Liver (tissue), 9 donors: ENCODE results near the gene TRMT2A. TPM values are rescaled to one million over a fixed set of nuclear protein-coding genes. Genes with fewer than 3 reads are reported as not detected.

Experiments
- DNase-seq: peaks from one replicate; pipeline ENCODE4 v3.0.0-alpha.2; 2017; ENCODE audit warnings: low spot score
- H3K27ac ChIP-seq, 2 donors: one replicate each; pipeline ENCODE4 v1.7.0; 2013; ENCODE audit warnings: inconsistent platforms in 2 of 2, low read length in 2 of 2, control low read depth in 1 of 2, low read depth in 1 of 2, mild to moderate bottlenecking in 1 of 2
- H3K27me3 ChIP-seq, 4 donors: one replicate each; pipeline versions ENCODE4 v1.6.1 to v1.7.0; 2013; ENCODE audit warnings: low read length in 3 of 4, inconsistent platforms in 1 of 4, mild to moderate bottlenecking in 1 of 4, moderate library complexity in 1 of 4; ENCODE audit not compliant: control insufficient read depth in 4 of 4, insufficient read depth in 4 of 4
- H3K36me3 ChIP-seq, 4 donors: one replicate each; pipeline versions ENCODE4 v1.6.1 to v1.7.0; 2013; ENCODE audit warnings: low read length in 3 of 4, mild to moderate bottlenecking in 3 of 4, low read depth in 1 of 4, moderate library complexity in 1 of 4; ENCODE audit not compliant: control insufficient read depth in 4 of 4, insufficient read depth in 3 of 4
- H3K4me1 ChIP-seq, 4 donors: one replicate each; pipeline versions ENCODE4 v1.6.1 to v1.7.0; 2013; ENCODE audit warnings: low read length in 3 of 4, mild to moderate bottlenecking in 3 of 4, moderate library complexity in 1 of 4; ENCODE audit not compliant: control insufficient read depth in 4 of 4, insufficient read depth in 4 of 4
- H3K4me3 ChIP-seq, 3 donors: one replicate each; pipeline versions ENCODE4 v1.6.1 to v1.7.0; 2013; ENCODE audit warnings: low read length in 3 of 3, control low read depth in 1 of 3, low read depth in 1 of 3, mild to moderate bottlenecking in 1 of 3
- H3K9ac ChIP-seq, 2 donors: one replicate each; pipeline ENCODE4 v1.7.0; 2013; ENCODE audit warnings: low read length in 2 of 2, mild to moderate bottlenecking in 2 of 2, moderate library complexity in 2 of 2, control low read depth in 1 of 2, low read depth in 1 of 2
- H3K9me3 ChIP-seq, 4 donors: one replicate each; pipeline versions ENCODE4 v1.6.1 to v1.7.0; 2013; ENCODE audit warnings: low read length in 3 of 4; ENCODE audit not compliant: control insufficient read depth in 4 of 4
- ATF3 ChIP-seq: IDR thresholded peaks from 2 replicates; pipeline ENCODE4 v1.6.1; 2016; ENCODE audit warnings: antibody characterized with exemption
- CTCF ChIP-seq: fragments of 150-350 bp; IDR thresholded peaks from 2 replicates; pipeline ENCODE4 v1.5.1; 2017; ENCODE audit warnings: improper control_type of control experiment, low read depth, low read length; ENCODE audit not compliant: missing input control
- EGR1 ChIP-seq, 2 donors: IDR thresholded peaks; 2 replicates each; pipeline ENCODE4 v1.6.1; 2016 to 2018; ENCODE audit warnings: antibody characterized with exemption in 2 of 2, low read depth in 2 of 2
- FOXA1 ChIP-seq: IDR thresholded peaks from 2 replicates; pipeline ENCODE4 v1.6.1; 2016; ENCODE audit warnings: antibody characterized with exemption
- FOXA2 ChIP-seq: IDR thresholded peaks from 2 replicates; pipeline ENCODE4 v1.6.1; 2016; ENCODE audit warnings: antibody characterized with exemption
- GABPA ChIP-seq, 2 donors: IDR thresholded peaks in 1 of 2; conservative IDR thresholded peaks in 1 of 2; 2 replicates each; pipeline ENCODE4 v1.6.1; 2016; ENCODE audit warnings: antibody characterized with exemption in 2 of 2, mild to moderate bottlenecking in 1 of 2, moderate library complexity in 1 of 2
- HNF4A ChIP-seq, 2 donors: conservative IDR thresholded peaks; 2 replicates each; pipeline ENCODE4 v1.6.1; 2016; ENCODE audit warnings: antibody characterized with exemption in 2 of 2, mild to moderate bottlenecking in 2 of 2
- HNF4G ChIP-seq: IDR thresholded peaks from 2 replicates; pipeline ENCODE4 v1.6.1; 2016; ENCODE audit warnings: antibody characterized with exemption
- JUND ChIP-seq, 2 donors: IDR thresholded peaks; 2 replicates each; pipeline ENCODE4 v1.6.1; 2016; ENCODE audit warnings: antibody characterized with exemption in 2 of 2
- MAX ChIP-seq: IDR thresholded peaks from 2 replicates; pipeline ENCODE4 v1.6.1; 2016; ENCODE audit warnings: antibody characterized with exemption
- NR2F2 ChIP-seq: IDR thresholded peaks from 2 replicates; pipeline ENCODE4 v1.6.1; 2016; ENCODE audit warnings: antibody characterized with exemption
- RAD21 ChIP-seq, 2 donors: IDR thresholded peaks; 2 replicates each; pipeline ENCODE4 v1.6.1; 2016; ENCODE audit warnings: antibody characterized with exemption in 2 of 2, mild to moderate bottlenecking in 2 of 2
- REST ChIP-seq: IDR thresholded peaks from 2 replicates; pipeline ENCODE4 v1.6.1; 2016; ENCODE audit warnings: antibody characterized with exemption, mild to moderate bottlenecking
- RXRA ChIP-seq, 2 donors: IDR thresholded peaks; 2 replicates each; pipeline ENCODE4 v1.6.1; 2017 to 2018; ENCODE audit warnings: antibody characterized with exemption in 2 of 2, mild to moderate bottlenecking in 1 of 2
- SP1 ChIP-seq: IDR thresholded peaks from 2 replicates; pipeline ENCODE4 v1.6.1; 2018; ENCODE audit warnings: antibody characterized with exemption, mild to moderate bottlenecking
- TAF1 ChIP-seq: conservative IDR thresholded peaks from 2 replicates; pipeline ENCODE4 v1.6.1; 2016; ENCODE audit warnings: antibody characterized with exemption, mild to moderate bottlenecking
- YY1 ChIP-seq: IDR thresholded peaks from 2 replicates; pipeline ENCODE4 v1.6.1; 2016; ENCODE audit warnings: antibody characterized with exemption, mild to moderate bottlenecking
- ZBTB33 ChIP-seq: IDR thresholded peaks from 2 replicates; pipeline ENCODE4 v1.6.1; 2016; ENCODE audit warnings: antibody characterized with exemption
- WGBS: extraction: QIAGEN DNeasy Blood & Tissue Kit; methylation state at CpG from one replicate; pipeline ENCODE4 v1.1.7; 2013; 5-methylcytosine and 5-hydroxymethylcytosine counted together
- polyA plus RNA-seq, 2 donors: library from polyadenylated mRNA; stranded (reverse) in 1 of 2; unstranded in 1 of 2; fragments of 200-250 nt in 1 of 2; fragments of >200 nt in 1 of 2; fragmentation: Nextera tagmentation in 1 of 2; extraction: Ambion mirVana in 1 of 2; gene quantifications; one replicate each; pipeline versions ENCODE4 v1.2.1 to v1.2.3, GENCODE V29; 2013 to 2015
- total RNA-seq, 2 donors: library from RNA; depleted of rRNA; stranded (reverse); fragments of >200 nt; gene quantifications; one replicate each; pipeline ENCODE4 v1.2.3, GENCODE V29; 2014
- donor health status: healthy.
- donor health status: healthy.
- donor health status: healthy.
- donor health status: healthy.
- donor health status: healthy.

TRMT2A gene
- total and polyA plus RNA-seq, 4 donors = 19.9 to 32.9 (median 25.2) TPM

- H3K27ac ChIP-seq = no peak overlapping the region
- 95% methylated on average over 65 of the region's 65 CpGs for WGBS
- H3K27me3 ChIP-seq = no peaks in the 10 kb centered on the region
- peaks cover 0 to 15% (median 0%) of the 10 kb centered on the region in 4 donors for H3K36me3 ChIP-seq
- H3K4me1 ChIP-seq = no peaks in the 10 kb centered on the region
- H3K9me3 ChIP-seq = no peaks in the 10 kb centered on the region
- no peak overlapping the region for H3K4me3 ChIP-seq
- TF ChIP-seq NR2F2 (no peak), SP1 (no peak), EGR1 (IDR thresholded peaks at IDR 0.05; ENCODE audit: low read depth in 2 of 2) (no peak), RAD21 (IDR thresholded peaks at IDR 0.05) (no peak), ATF3 (no peak), FOXA1 (no peak), TAF1 (no peak), RXRA (IDR thresholded peaks at IDR 0.05) (no peak), JUND (IDR thresholded peaks at IDR 0.05) (no peak), CTCF (no peak), YY1 (no peak), HNF4A (conservative IDR thresholded peaks at IDR 0.05) (no peak), HNF4G (no peak), GABPA (IDR thresholded peaks at IDR 0.05 in 1 of 2, conservative IDR thresholded peaks at IDR 0.05 in 1 of 2) (no peak), FOXA2 (no peak), REST (no peak), ZBTB33 (no peak), MAX (no peak)
- DNase-seq = no peak
- no peak overlapping the region for H3K9ac ChIP-seq
These were observed 25.9 kb upstream of the TRMT2A start for GRCh38 chr22:20142711-20143621.
